Measurements from ENCODE around the gene TBC1D22A. TPM values are rescaled to one million over a fixed set of nuclear protein-coding genes. Genes with fewer than 3 reads are reported as not detected.

The TBC1D22A gene
- total RNA-seq, 6 donors from 2014 or later = 27.1 to 48.2 (median 35.3) TPM

DNA sequence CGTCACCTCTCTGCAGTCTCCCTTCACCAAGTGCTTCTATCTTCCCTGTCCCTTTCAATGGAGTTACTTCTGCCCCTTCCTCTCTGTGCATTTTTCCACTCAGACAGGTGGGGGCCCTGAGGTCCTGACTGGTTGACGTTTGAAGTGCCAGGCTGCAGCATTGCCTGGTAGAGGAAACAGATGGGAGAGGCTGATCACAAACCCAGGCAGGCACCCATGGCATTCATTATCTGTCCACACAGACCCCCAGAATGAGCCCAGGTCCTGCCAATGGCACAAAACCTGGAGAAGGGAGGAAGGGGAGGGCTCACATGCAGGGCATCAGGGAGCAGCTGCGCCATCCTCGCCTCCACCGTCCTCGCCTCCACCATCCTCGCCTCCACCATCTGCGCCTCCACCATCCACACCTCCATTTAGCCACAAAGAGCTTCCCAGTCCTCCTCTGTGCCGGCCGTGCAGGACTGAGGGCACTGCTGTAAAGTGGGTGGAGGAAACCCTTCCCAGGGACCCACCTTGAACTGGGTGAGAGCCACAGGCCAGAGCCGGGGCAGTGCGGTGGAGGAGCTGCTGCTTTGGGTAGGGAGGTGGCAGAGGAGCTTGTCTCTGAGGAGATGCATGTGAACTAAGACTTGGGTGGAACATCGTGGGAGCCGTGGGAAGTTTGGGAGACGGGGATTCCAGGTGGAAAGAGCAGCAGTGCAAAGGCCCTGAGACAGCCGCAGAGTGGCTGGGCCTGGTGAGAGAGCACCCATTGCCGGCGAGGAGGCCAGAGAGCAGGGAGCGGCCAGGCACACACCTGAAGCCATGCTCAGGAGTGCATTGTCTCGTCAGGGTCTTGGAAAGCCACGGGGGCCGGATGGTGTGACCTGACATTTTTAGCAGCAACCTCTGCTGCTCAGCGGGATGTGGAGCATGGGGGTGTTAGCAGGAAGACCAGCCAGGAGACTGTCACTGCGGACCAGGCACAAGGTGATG is 145.1 kb downstream of the TBC1D22A start:
- no peaks in the 10 kb centered on the region for H3K27me3 ChIP-seq
- WGBS, 2 donors = 91 to 97% methylated on average over 19 to 24 of the region's 24 CpGs
- H3K27ac ChIP-seq = no peak overlapping the region
- no peak for DNase-seq
- H3K4me1 ChIP-seq = no peaks in the 10 kb centered on the region
- H3K9me3 ChIP-seq = no peaks in the 10 kb centered on the region
- peaks cover 0 to 14% (median 7%) of the 10 kb centered on the region in 4 donors for H3K36me3 ChIP-seq
- no peak overlapping the region for H3K4me3 ChIP-seq
- TF ChIP-seq POLR2A (IDR thresholded peaks at IDR 0.05) (no peak), EP300 (IDR thresholded peaks at IDR 0.05) (no peak), POLR2AphosphoS5 (IDR thresholded peaks at IDR 0.05) (no peak)
- TF ChIP-seq, protein P1, sequence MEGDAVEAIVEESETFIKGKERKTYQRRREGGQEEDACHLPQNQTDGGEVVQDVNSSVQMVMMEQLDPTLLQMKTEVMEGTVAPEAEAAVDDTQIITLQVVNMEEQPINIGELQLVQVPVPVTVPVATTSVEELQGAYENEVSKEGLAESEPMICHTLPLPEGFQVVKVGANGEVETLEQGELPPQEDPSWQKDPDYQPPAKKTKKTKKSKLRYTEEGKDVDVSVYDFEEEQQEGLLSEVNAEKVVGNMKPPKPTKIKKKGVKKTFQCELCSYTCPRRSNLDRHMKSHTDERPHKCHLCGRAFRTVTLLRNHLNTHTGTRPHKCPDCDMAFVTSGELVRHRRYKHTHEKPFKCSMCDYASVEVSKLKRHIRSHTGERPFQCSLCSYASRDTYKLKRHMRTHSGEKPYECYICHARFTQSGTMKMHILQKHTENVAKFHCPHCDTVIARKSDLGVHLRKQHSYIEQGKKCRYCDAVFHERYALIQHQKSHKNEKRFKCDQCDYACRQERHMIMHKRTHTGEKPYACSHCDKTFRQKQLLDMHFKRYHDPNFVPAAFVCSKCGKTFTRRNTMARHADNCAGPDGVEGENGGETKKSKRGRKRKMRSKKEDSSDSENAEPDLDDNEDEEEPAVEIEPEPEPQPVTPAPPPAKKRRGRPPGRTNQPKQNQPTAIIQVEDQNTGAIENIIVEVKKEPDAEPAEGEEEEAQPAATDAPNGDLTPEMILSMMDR (IDR thresholded peaks at IDR 0.05) = no peak
- no peak for ATAC-seq (ENCODE audit: low FRiP score in 2 of 2)

DNA sequence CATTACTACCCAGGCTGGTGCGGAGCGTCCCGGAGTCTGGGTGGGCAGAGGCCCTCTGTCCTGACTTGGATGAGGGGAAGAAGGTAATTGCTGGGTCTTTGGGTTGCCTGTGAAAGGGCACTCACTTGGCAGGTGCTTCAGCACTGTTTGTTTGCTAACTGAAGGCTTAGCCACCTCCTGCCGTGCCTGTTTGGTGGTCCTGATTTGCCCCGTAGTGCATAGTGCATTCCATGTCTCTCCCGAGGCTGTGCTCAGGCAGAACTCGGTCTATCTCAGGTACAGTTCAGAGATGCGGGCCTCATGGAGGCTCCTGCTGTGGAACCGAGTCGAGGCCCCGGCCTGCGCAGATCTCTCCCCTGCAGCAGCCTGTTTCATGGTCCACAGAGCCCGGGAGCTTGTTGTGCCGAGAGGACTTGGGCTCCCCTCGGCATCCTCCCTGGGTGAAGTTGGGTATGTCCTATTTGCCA is 146.2 kb downstream of the TBC1D22A start:
- WGBS, 2 donors = 80 to 88% methylated on average over 12 to 15 of the region's 15 CpGs
- no peak overlapping the region for H3K4me3 ChIP-seq
- ATAC-seq (ENCODE audit: low FRiP score in 2 of 2) (no peak), DNase-seq (no peak)
- peaks cover under 1 to 18% (median 6%) of the 10 kb centered on the region in 4 donors for H3K36me3 ChIP-seq
- H3K4me1 ChIP-seq = no peaks in the 10 kb centered on the region
- no peak overlapping the region for H3K27ac ChIP-seq
- TF ChIP-seq, protein P1 (IDR thresholded peaks at IDR 0.05) = no peak
- TF ChIP-seq EP300 (IDR thresholded peaks at IDR 0.05) (no peak), POLR2A (IDR thresholded peaks at IDR 0.05) (no peak), POLR2AphosphoS5 (IDR thresholded peaks at IDR 0.05) (no peak)
- no peaks in the 10 kb centered on the region for H3K27me3 ChIP-seq
- H3K9me3 ChIP-seq = no peaks in the 10 kb centered on the region

DNA sequence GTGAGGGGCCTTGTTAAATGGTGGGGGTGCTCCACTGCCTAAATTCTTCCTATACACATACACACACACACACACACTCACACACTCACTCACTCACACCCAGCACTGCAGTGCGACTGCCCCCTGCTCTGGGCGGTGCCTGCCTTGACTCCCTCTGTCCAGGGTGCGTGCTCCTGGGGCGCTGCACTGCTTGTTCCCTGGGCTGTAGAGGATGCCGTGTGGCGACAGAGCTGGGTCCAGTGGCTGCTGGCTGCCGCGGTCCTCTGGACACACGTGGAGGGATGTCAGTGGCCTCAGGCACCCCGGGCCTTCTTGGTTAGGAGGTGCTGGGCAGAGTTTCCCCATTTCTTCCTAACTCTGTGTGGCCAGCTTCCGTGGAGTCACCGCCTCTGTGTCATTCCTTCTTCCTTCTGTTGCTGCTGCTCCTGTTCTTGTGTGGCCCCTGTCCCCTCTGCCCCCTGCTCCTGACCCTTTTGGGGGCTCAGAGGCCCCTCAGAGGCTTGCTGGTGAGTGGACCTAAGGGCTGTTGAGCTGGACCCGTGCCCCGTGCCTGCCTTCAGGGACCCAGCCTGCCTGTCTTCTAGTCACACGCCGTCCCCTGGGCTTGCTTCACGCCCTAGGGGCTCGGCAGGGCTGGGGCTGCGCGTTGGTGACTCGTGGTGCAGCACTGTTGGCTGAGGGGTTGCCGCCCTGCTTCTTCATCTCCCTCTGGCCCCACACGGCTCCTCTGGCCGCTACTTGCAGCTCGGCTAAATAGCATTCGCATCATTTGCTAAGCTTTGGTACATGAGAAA is 147.0 kb downstream of the TBC1D22A start:
- H3K27ac ChIP-seq = no peak overlapping the region
- no peaks in the 10 kb centered on the region for H3K27me3 ChIP-seq
- WGBS, 2 donors = 94 to 95% methylated on average over 24 to 26 of the region's 26 CpGs
- H3K9me3 ChIP-seq = no peaks in the 10 kb centered on the region
- no peak overlapping the region for H3K4me3 ChIP-seq
- ATAC-seq (ENCODE audit: low FRiP score in 2 of 2) = no peak
- no peak for TF ChIP-seq POLR2A (IDR thresholded peaks at IDR 0.05)
- TF ChIP-seq, protein P1 (IDR thresholded peaks at IDR 0.05) = no peak
- TF ChIP-seq EP300 (IDR thresholded peaks at IDR 0.05) = no peak
- TF ChIP-seq POLR2AphosphoS5 (IDR thresholded peaks at IDR 0.05) = no peak
- DNase-seq = no peak
- H3K36me3 ChIP-seq = peaks cover 4 to 26% (median 10%) of the 10 kb centered on the region in 4 donors
- no peaks in the 10 kb centered on the region for H3K4me1 ChIP-seq

DNA sequence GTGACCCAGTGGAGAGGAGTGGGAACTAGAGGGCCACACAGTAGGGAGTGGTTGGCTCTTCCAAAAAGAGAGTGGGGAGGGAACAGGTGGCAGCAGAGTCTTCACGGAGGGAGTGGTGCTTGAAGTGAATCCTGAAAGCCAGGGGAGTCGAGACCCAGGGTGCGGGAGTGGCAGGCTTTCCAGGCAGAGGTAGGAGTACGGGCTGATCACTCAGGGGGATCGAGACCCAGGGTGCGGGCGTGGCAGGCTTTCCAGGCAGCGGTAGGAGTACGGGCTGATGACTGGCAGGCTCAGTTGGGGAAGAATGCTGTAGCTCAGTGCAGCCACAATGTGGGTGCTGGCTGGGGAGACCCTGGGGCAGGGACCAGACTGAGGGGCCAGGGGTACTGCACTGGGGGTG is 148.2 kb downstream of the TBC1D22A start:
- no peak overlapping the region for H3K4me3 ChIP-seq
- no peak overlapping the region for H3K27ac ChIP-seq
- 94 to 96% methylated on average over 9 of the region's 9 CpGs for WGBS, 2 donors
- H3K4me1 ChIP-seq = no peaks in the 10 kb centered on the region
- TF ChIP-seq POLR2A (IDR thresholded peaks at IDR 0.05) = no peak
- TF ChIP-seq EP300 (IDR thresholded peaks at IDR 0.05) = no peak
- TF ChIP-seq POLR2AphosphoS5 (IDR thresholded peaks at IDR 0.05) = no peak
- TF ChIP-seq, protein P1 (IDR thresholded peaks at IDR 0.05) = no peak
- ATAC-seq (ENCODE audit: low FRiP score in 2 of 2) (no peak), DNase-seq (no peak)
- H3K27me3 ChIP-seq = no peaks in the 10 kb centered on the region
- no peaks in the 10 kb centered on the region for H3K9me3 ChIP-seq
- H3K36me3 ChIP-seq = peaks cover 4 to 31% (median 12%) of the 10 kb centered on the region in 4 donors

All from upper lobe of left lung (tissue), 6 donors.